Measurements from ENCODE around the gene ALDH7A1.
A peak's percentile ranks its signal among the peaks of the same experiment; 100 is the strongest.
"Not testable (repeated sequence)": the region's sequence is repeated elsewhere in the genome, so short reads cannot be mapped to it uniquely, and the experiment has no call there.

Gene ALDH7A1

GRCh38 chr5:126591549-126591948 is 3.5 kb downstream of the ALDH7A1 start:
- DNase-seq: no peak

- DNase-seq: no peak
Observed at GRCh38 chr5:126589536-126590297, 5.3 kb downstream of the ALDH7A1 start.

- DNase-seq: no peak
Observed at GRCh38 chr5:126587551-126588390, 7.2 kb downstream of the ALDH7A1 start.

- DNase-seq: no peak
Observed at GRCh38 chr5:126583761-126584160, 11.3 kb downstream of the ALDH7A1 start.

GRCh38 chr5:126579716-126580115 is 15.3 kb downstream of the ALDH7A1 start:
- no peak for DNase-seq

GRCh38 chr5:126577415-126577814 is 17.6 kb downstream of the ALDH7A1 start:
- no peak for DNase-seq

GRCh38 chr5:126576974-126577373 is 18.0 kb downstream of the ALDH7A1 start:
- no peak for DNase-seq

GRCh38 chr5:126575644-126576043 is 19.4 kb downstream of the ALDH7A1 start:
- no peak for DNase-seq

GRCh38 chr5:126568206-126568755 is 26.7 kb downstream of the ALDH7A1 start:
- DNase-seq: no peak

- no peak for DNase-seq
Observed at GRCh38 chr5:126562823-126563222, 32.2 kb downstream of the ALDH7A1 start.

- no peak for DNase-seq
Observed at GRCh38 chr5:126561908-126562307, 33.1 kb downstream of the ALDH7A1 start.

GRCh38 chr5:126555101-126555500 is 39.9 kb downstream of the ALDH7A1 start:
- DNase-seq: not testable (repeated sequence)

GRCh38 chr5:126552614-126553013 is 42.4 kb downstream of the ALDH7A1 start:
- no peak for DNase-seq

- DNase-seq: peak in 1 of 2 donors; percentile 19
Observed at GRCh38 chr5:126544087-126544740, 50.8 kb downstream of the ALDH7A1 start.

- DNase-seq: no peak
Observed at GRCh38 chr5:126543660-126544059, 51.4 kb downstream of the ALDH7A1 start.

- no peak for DNase-seq
Observed at GRCh38 chr5:126543009-126543408, 52.0 kb downstream of the ALDH7A1 start.

GRCh38 chr5:126542441-126542840 is 52.6 kb downstream of the ALDH7A1 start:
- no peak for DNase-seq

- DNase-seq: no peak
Observed at GRCh38 chr5:126540631-126541030, 54.4 kb downstream of the ALDH7A1 start.

GRCh38 chr5:126538579-126538978 is 56.4 kb downstream of the ALDH7A1 start:
- no peak for DNase-seq

- no peak for DNase-seq
Observed at GRCh38 chr5:126536874-126537273, 58.1 kb downstream of the ALDH7A1 start.

GRCh38 chr5:126535856-126536545 is 59.0 kb downstream of the ALDH7A1 start:
- DNase-seq: no peak

- no peak for DNase-seq
Observed at GRCh38 chr5:126534553-126534952, 60.5 kb downstream of the ALDH7A1 start.
